Kidney epithelial cell (primary cell): Measurements from ENCODE around the gene YPEL4. TPM values are rescaled to one million over a fixed set of nuclear protein-coding genes. Genes with fewer than 3 reads are reported as not detected.

ENCODE experiments used
- DNase-seq: peaks from one replicate; pipeline ENCODE4 v3.0.0-alpha.2; 2010; ENCODE audit warnings: low read depth
- H3K27me3 ChIP-seq: 2 replicates; pipeline ENCODE4 v1.6.0; 2011; ENCODE audit warnings: low read length; ENCODE audit not compliant: control insufficient read depth, insufficient read depth
- H3K36me3 ChIP-seq: 2 replicates; pipeline ENCODE4 v1.5.1; 2011; ENCODE audit warnings: low read length; ENCODE audit not compliant: control insufficient read depth, insufficient read depth
- H3K4me3 ChIP-seq: 2 replicates; pipeline ENCODE4 v1.5.1; 2011; ENCODE audit warnings: low read depth, mild to moderate bottlenecking, control low read depth, low read length
- CTCF ChIP-seq: IDR thresholded peaks from 2 replicates; pipeline ENCODE4 v1.5.1; 2011; ENCODE audit warnings: mild to moderate bottlenecking, moderate library complexity, low read length, control low read depth, inconsistent platforms; ENCODE audit not compliant: insufficient read depth, poor library complexity, severe bottlenecking
- total RNA-seq: library from RNA; depleted of rRNA; stranded (reverse); fragments of >200 nt; gene quantifications from 2 replicates; pipeline ENCODE4 v1.2.3, GENCODE V29; 2015

YPEL4 gene
- total RNA-seq, 1 donor from 2014 or later: not detected

- TF ChIP-seq CTCF: no peak
- no peak for DNase-seq
- Histone ChIP-seq H3K36me3 (no peaks in the 10 kb centered on the region), H3K27me3 (peaks cover 39% of the 10 kb centered on the region), H3K4me3 (no peak overlapping the region)
Measured at GRCh38 chr11:57647960-57648800, 1.5 kb downstream of the YPEL4 start.

- no peak for DNase-seq
- no peak overlapping the region for H3K4me3 ChIP-seq
- no peaks in the 10 kb centered on the region for H3K36me3 ChIP-seq
- H3K27me3 ChIP-seq: peaks cover 39% of the 10 kb centered on the region
- no peak for TF ChIP-seq CTCF
Measured at GRCh38 chr11:57647372-57647771, 2.3 kb downstream of the YPEL4 start.

DNA sequence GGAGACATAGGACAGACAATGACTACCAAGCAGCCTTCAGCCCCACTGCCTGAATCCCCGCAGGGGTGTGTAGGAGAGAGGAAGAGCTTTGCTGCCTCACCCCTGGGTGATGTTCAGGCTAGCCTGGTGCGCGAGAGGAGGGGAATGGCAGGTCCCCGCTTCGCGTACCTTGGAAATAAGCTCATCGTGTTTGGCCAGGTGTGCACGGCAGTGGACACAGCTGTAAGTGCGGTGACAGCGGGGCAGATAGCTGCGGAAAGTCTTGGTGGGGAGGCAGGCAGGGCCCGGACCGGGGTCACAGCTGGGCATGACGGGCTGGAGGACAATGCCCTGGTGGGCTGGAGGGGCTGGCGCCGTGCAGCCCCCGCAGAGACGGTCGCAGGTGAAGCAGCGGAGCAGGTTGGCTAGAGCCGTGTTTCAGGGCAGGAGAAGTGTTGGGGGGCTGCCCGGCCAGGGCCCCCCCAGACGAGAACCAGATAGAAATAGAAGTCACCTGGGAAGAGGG is 2.9 kb downstream of the YPEL4 start:
- no peak for DNase-seq
- no peak overlapping the region for H3K4me3 ChIP-seq
- H3K36me3 ChIP-seq: no peaks in the 10 kb centered on the region
- H3K27me3 ChIP-seq: peaks cover 39% of the 10 kb centered on the region
- TF ChIP-seq CTCF: no peak

DNA sequence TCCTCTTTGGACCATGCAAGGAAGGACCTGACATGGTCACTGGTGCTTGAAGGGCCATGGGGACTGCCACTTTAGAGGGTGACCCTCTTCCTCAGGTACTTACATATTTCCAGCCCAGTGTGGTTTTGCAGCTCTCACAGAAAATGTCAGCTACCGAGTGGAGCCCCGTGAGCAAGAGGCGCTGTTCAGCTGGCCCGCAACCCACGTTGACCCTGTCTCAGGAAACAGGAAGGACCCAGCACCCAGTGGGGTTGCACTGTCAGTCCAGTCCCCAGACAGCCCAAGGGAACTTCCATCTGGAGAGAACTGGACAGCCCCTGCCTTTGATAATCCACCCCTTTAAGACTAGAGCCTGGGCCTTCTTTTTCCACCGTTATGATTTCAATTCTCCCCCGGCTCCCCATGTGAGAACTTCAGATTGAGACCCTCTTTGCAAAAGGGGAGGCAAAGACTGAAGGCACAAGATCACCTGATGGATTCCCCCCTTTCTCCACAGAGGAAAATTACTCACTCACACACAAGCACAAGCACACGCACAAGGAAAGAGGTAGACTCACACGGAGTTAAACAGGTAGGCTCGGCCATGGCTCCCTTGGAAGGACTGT is 3.4 kb downstream of the YPEL4 start:
- Histone ChIP-seq H3K36me3 (no peaks in the 10 kb centered on the region), H3K4me3 (no peak overlapping the region), H3K27me3 (peaks cover 39% of the 10 kb centered on the region)
- no peak for DNase-seq
- TF ChIP-seq CTCF: no peak

DNA sequence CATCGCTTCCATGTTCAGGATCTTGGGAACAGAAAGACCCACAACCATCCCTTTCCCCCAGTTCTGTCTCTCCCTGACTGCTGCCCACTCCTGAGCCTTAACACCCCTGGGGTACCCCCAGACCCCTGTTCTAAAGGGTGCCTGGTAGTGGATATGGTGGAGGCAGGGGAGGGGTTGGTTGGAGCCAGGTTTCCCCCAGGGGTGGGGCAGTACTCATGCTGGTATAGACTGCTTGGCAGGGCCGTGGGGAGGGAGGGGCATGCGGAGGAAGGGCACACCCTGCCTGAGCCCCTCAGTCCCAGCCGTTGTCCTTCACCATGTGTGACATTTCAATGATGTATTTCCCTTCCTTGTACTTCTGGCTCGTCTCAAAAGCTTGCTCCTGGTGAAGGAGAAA is 4.0 kb downstream of the YPEL4 start:
- H3K27me3 ChIP-seq: peaks cover 39% of the 10 kb centered on the region
- H3K4me3 ChIP-seq: no peak overlapping the region
- TF ChIP-seq CTCF: no peak
- DNase-seq: no peak
- H3K36me3 ChIP-seq: no peaks in the 10 kb centered on the region
